K562 (cell line): ENCODE results near the gene IRS1. TPM values are rescaled to one million over a fixed set of nuclear protein-coding genes. Genes with fewer than 3 reads are reported as not detected.

Experiments
- ATAC-seq: fragments of 200-7000 bp; cut with Tn5 transposase; 3 replicates; pipeline ENCODE4 v1.9.1; 2020; ENCODE audit warnings: moderate library complexity
- BruUV-seq: library from RNA; stranded (reverse); fragments of 400-500 nt; replicated peaks from 2 replicates; lab custom pipeline; 2021; lab: Mats Ljungman, UMichigan
- CTCF ChIA-PET: fragments of 300-600 bp; formaldehyde crosslinking; extraction: SDS; loops from one replicate; lab custom pipeline; 2021; ENCODE audit warnings: low intra/inter-chr PET ratio; lab: Yijun Ruan, JAX
- POLR2A ChIA-PET: fragments of 300-600, 350-650 bp; sonication (Branson Sonifier 250); formaldehyde crosslinking; extraction: SDS; loops from one replicate; lab custom pipeline; 2021; ENCODE audit warnings: antibody characterized with exemption, inconsistent platforms; lab: Yijun Ruan, JAX
- DNase-seq, 4 experiments: peaks; one replicate each; pipeline versions ENCODE4 v3.0.0 to v3.0.0-alpha.2; 2011 to 2018; ENCODE audit warnings: low spot score in 3 of 4, mixed read lengths in 3 of 4; ENCODE audit errors: extremely low read depth in 1 of 4
- FAIRE-seq: peaks from 2 replicates; lab custom pipeline; 2011; peaks lifted over from hg19 to GRCh38; lab: Jason Lieb, UNC
- H2AFZ ChIP-seq: 2 replicates; pipeline ENCODE4 v1.6.0; 2011; ENCODE audit warnings: low read depth, low read length, control low read depth, inconsistent platforms
- H3K27ac ChIP-seq: fragments of 200-600 bp; 3 replicates; pipeline ENCODE4 v1.8.0; 2011; ENCODE audit warnings: low read depth, mild to moderate bottlenecking, control low read depth, inconsistent platforms, low read length, moderate library complexity, mixed read lengths; ENCODE audit errors: extremely low read depth
- H3K27me3 ChIP-seq, 2 experiments: fragments of 300-600 bp in 1 of 2; 2 replicates in 1 of 2; 3 replicates in 1 of 2; pipeline versions ENCODE4 v1.6.0 to v1.8.0; 2011; ENCODE audit warnings: inconsistent platforms in 2 of 2, low read length in 2 of 2, mild to moderate bottlenecking in 1 of 2, mixed read lengths in 1 of 2, moderate library complexity in 1 of 2; ENCODE audit not compliant: control insufficient read depth in 2 of 2, insufficient read depth in 2 of 2
- H3K36me3 ChIP-seq: fragments of 300-600 bp; 3 replicates; pipeline ENCODE4 v1.8.0; 2011; ENCODE audit warnings: mild to moderate bottlenecking, low read length, inconsistent platforms; ENCODE audit not compliant: control insufficient read depth, insufficient read depth
- H3K4me1 ChIP-seq, 2 experiments: fragments of 200-600 bp in 1 of 2; replicated peaks in 1 of 2; 2 replicates in 1 of 2; 3 replicates in 1 of 2; pipeline versions ENCODE4 v1.5.1 to v1.8.0; 2011; ENCODE audit warnings: inconsistent platforms in 2 of 2, low read length in 2 of 2, mild to moderate bottlenecking in 1 of 2, mixed read lengths in 1 of 2, moderate library complexity in 1 of 2; ENCODE audit not compliant: control insufficient read depth in 2 of 2, insufficient read depth in 2 of 2
- H3K4me2 ChIP-seq: 2 replicates; pipeline ENCODE4 v1.6.1; 2011; ENCODE audit warnings: low read length, control low read depth, inconsistent platforms, mixed read lengths; ENCODE audit not compliant: insufficient read depth
- H3K4me3 ChIP-seq: fragments of 200-600 bp; sonication (generic), shearing (Covaris generic); 2 replicates; pipeline ENCODE4 v1.5.1; 2016; ENCODE audit warnings: control low read depth, inconsistent platforms
- H3K79me2 ChIP-seq: fragments of 200-600 bp; 3 replicates; pipeline ENCODE4 v1.8.0; 2011; ENCODE audit warnings: low read length, inconsistent platforms; ENCODE audit not compliant: control insufficient read depth, insufficient read depth
- H3K9ac ChIP-seq, 2 experiments: 2 replicates each; pipeline versions ENCODE4 v1.6.0 to v1.6.1; 2011; ENCODE audit warnings: low read depth in 2 of 2, low read length in 2 of 2, control low read depth in 1 of 2, inconsistent platforms in 1 of 2, mild to moderate bottlenecking in 1 of 2, mixed read lengths in 1 of 2; ENCODE audit not compliant: insufficient read depth in 1 of 2
- H3K9me1 ChIP-seq: one replicate; pipeline ENCODE4 v1.6.0; 2011; ENCODE audit warnings: inconsistent platforms, mild to moderate bottlenecking, low read length, moderate library complexity; ENCODE audit not compliant: control insufficient read depth, insufficient read depth
- H3K9me3 ChIP-seq: replicated peaks from 2 replicates; pipeline ENCODE4 v1.5.1; 2011; ENCODE audit warnings: low read depth, low read length, inconsistent platforms; ENCODE audit not compliant: control insufficient read depth, insufficient read depth
- H4K20me1 ChIP-seq: replicated peaks from 2 replicates; pipeline ENCODE4 v1.6.1; 2011; ENCODE audit warnings: low read length, inconsistent platforms, mixed read lengths; ENCODE audit not compliant: control insufficient read depth, insufficient read depth
- CBX1 ChIP-seq: sonication (generic); IDR thresholded peaks from 2 replicates; pipeline ENCODE4 v1.6.1; 2016; ENCODE audit warnings: antibody characterized with exemption, low read depth, mild to moderate bottlenecking
- CEBPZ ChIP-seq: fragments of 150-350 bp; IDR thresholded peaks from 2 replicates; pipeline ENCODE4 v1.6.1; 2014; ENCODE audit warnings: low read depth, mild to moderate bottlenecking, low read length, borderline replicate concordance
- HCFC1 ChIP-seq: IDR thresholded peaks from 2 replicates; pipeline ENCODE4 v1.6.1; 2012; ENCODE audit warnings: low read depth, low read length, improper control_type of control experiment
- KAT2B ChIP-seq: IDR thresholded peaks from one replicate; pipeline ENCODE4 v1.6.1; 2012; ENCODE audit warnings: low read depth, mild to moderate bottlenecking, control low read depth, inconsistent platforms, low read length, moderate library complexity
- MYNN ChIP-seq, 2 experiments: sonication (generic); formaldehyde crosslinking in 1 of 2; IDR thresholded peaks; 2 replicates each; pipeline versions ENCODE4 v1.5.0 to v1.6.1; 2016 to 2020; ENCODE audit warnings: antibody characterized with exemption in 1 of 2, missing genetic modification reagents in 1 of 2
- PYGO2 ChIP-seq: fragments of 450-650 bp; IDR thresholded peaks from 2 replicates; pipeline ENCODE4 v1.6.1; 2016; ENCODE audit warnings: mild to moderate bottlenecking, missing genetic modification characterization, moderate library complexity, missing compliant biosample characterization
- TAF15 ChIP-seq: fragments of 200-400 bp; formaldehyde crosslinking; IDR thresholded peaks from 2 replicates; pipeline ENCODE4 v1.6.1; 2017; ENCODE audit warnings: mild to moderate bottlenecking, low read depth, low read length, moderate library complexity
- TOE1 ChIP-seq, 2 experiments: fragments of 450-650 bp in 1 of 2; sonication (generic) in 1 of 2; formaldehyde crosslinking in 1 of 2; IDR thresholded peaks; 2 replicates each; pipeline versions ENCODE4 v1.7.1 to v1.8.0; 2016 to 2022; ENCODE audit warnings: borderline replicate concordance in 2 of 2, mild to moderate bottlenecking in 2 of 2, antibody characterized with exemption in 1 of 2, inconsistent platforms in 1 of 2, low read depth in 1 of 2, missing genetic modification reagents in 1 of 2, moderate library complexity in 1 of 2
- TRIM28 ChIP-seq: fragments of 450-650 bp; IDR thresholded peaks from 2 replicates; pipeline ENCODE4 v1.6.1; 2017
- WGBS: fragments of 100-300 bp; shearing (Covaris generic); methylation state at CpG from one replicate; pipeline ENCODE4 v1.1.6; 2016; ENCODE audit warnings: low coverage, mixed read lengths; ENCODE audit not compliant: insufficient coverage; ENCODE audit errors: missing lambda C conversion rate; 5-methylcytosine and 5-hydroxymethylcytosine counted together
- in situ Hi-C: fragments of 300-500 bp; cut with MboI; formaldehyde crosslinking; loops from 4 replicates; pipeline ENCODE4 v1.15.0; 2018; ENCODE audit warnings: inconsistent platforms, mixed read lengths
- intact Hi-C: fragments of 100-400 bp; cut with micrococcal nuclease; formaldehyde crosslinking; loops from 2 replicates; pipeline ENCODE4 v1.14.2; 2022
- polyA plus RNA-seq, 8 experiments: library from polyadenylated mRNA; depleted of rRNA in 4 of 8; stranded (reverse) in 5 of 8; unstranded in 3 of 8; fragments of >200 nt; fragmentation: Nextera tagmentation in 2 of 8; fragmentation: Illumina TruSeq in 1 of 8; extraction: Ambion mirVana in 2 of 8; extraction: Trizol in 1 of 8; gene quantifications; 2 replicates each; pipeline versions ENCODE4 v1.2.1 to v1.2.3, GENCODE V29; 2011 to 2014; ENCODE audit warnings: inconsistent platforms in 1 of 8, missing spikeins in 1 of 8
- total RNA-seq, 7 experiments: library from RNA; depleted of rRNA in 6 of 7; stranded (reverse); fragments of >200 nt in 6 of 7; fragmentation: Illumina TruSeq in 2 of 7; extraction: Trizol in 2 of 7; gene quantifications; 2 replicates each; pipeline versions ENCODE4 v1.2.1 to v1.2.3, GENCODE V29; 2011 to 2021; ENCODE audit warnings: low replicate concordance in 1 of 7
- TF ChIP-seq, protein P1 (sequence below): fragments of 450-650 bp; IDR thresholded peaks from 2 replicates; pipeline ENCODE4 v1.6.1; 2016; ENCODE audit warnings: low read depth, mild to moderate bottlenecking, moderate library complexity

Gene IRS1
- total and polyA plus RNA-seq, 9 of the 15 experiments (the other 6 are each of a cell fraction or from before 2014, with no cell fraction given): under 0.01 to 0.31 (median 0.08) TPM; not detected in 1

- H3K4me2 ChIP-seq: no peak overlapping the region
- no peak for DNase-seq
- in situ Hi-C loops: no loop called here
- POLR2A ChIA-PET: no interaction called here
- intact Hi-C loops: no loop called here
- no peak for ATAC-seq
- H3K27ac ChIP-seq: no peak overlapping the region
- TF ChIP-seq MYNN (IDR thresholded peaks at IDR 0.05) (no peak), MYNN (CRISPR knock-in tag; IDR thresholded peaks at IDR 0.05) (no peak), HCFC1 (no peak)
- TF ChIP-seq, protein P1, sequence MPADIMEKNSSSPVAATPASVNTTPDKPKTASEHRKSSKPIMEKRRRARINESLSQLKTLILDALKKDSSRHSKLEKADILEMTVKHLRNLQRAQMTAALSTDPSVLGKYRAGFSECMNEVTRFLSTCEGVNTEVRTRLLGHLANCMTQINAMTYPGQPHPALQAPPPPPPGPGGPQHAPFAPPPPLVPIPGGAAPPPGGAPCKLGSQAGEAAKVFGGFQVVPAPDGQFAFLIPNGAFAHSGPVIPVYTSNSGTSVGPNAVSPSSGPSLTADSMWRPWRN: no peak
- TF ChIP-seq, all 486 proteins: peak for 0
- Histone ChIP-seq H3K79me2 (no peaks in the 10 kb centered on the region), H3K9ac (no peak overlapping the region), H3K4me3 (no peak overlapping the region), H4K20me1 (no peaks in the 10 kb centered on the region), H3K9me3 (no peaks in the 10 kb centered on the region), H3K27me3 (no peaks in the 10 kb centered on the region), H3K36me3 (no peaks in the 10 kb centered on the region), H3K9me1 (no peaks in the 10 kb centered on the region), H2AFZ (no peak overlapping the region), H3K4me1 (no peaks in the 10 kb centered on the region)
- CTCF ChIA-PET: no interaction called here
- no TSS peak for BruUV-seq
- FAIRE-seq: no peak
- WGBS: 0% methylated on average over 1 of the region's 2 CpGs
Measured at GRCh38 chr2:226687641-226688253, 111.9 kb downstream of the IRS1 start.

GRCh38 chr2:226684563-226684959, 115.1 kb downstream of the IRS1 start:
- H3K9ac ChIP-seq: no peak overlapping the region
- H3K79me2 ChIP-seq: no peaks in the 10 kb centered on the region
- ATAC-seq (no peak), FAIRE-seq (no peak), DNase-seq (no peak)
- intact Hi-C loops (no loop called here), in situ Hi-C loops (no loop called here)
- CTCF ChIA-PET: no interaction called here
- no peaks in the 10 kb centered on the region for H3K27me3 ChIP-seq
- BruUV-seq: no TSS peak
- H3K27ac ChIP-seq: no peak overlapping the region
- no peak overlapping the region for H3K4me3 ChIP-seq
- H4K20me1 ChIP-seq: no peaks in the 10 kb centered on the region
- H3K9me1 ChIP-seq: no peaks in the 10 kb centered on the region
- H2AFZ ChIP-seq: no peak overlapping the region
- no peaks in the 10 kb centered on the region for H3K4me1 ChIP-seq
- no peaks in the 10 kb centered on the region for H3K36me3 ChIP-seq
- H3K4me2 ChIP-seq: no peak overlapping the region
- 0% methylated on average over 4 of the region's 4 CpGs for WGBS
- POLR2A ChIA-PET: interaction anchor here (1.0 kb wide), 1 partner anchor 8 kb away, joined by 3 read pairs; no protein-coding TSS in a partner anchor
- H3K9me3 ChIP-seq: no peaks in the 10 kb centered on the region
- TF ChIP-seq KAT2B (no peak), TOE1 (IDR thresholded peaks at IDR 0.05; ENCODE audit: borderline replicate concordance) (no peak), TOE1 (CRISPR knock-in tag; IDR thresholded peaks at IDR 0.05; ENCODE audit: borderline replicate concordance, low read depth) (no peak), CBX1 (no peak), TAF15 (no peak), TRIM28 (no peak), PYGO2 (tag) (no peak), CEBPZ (no peak)
